ENCODE data around the gene SATL1. TPM values are rescaled to one million over a fixed set of nuclear protein-coding genes. Genes with fewer than 3 reads are reported as not detected.

SATL1 gene
- total and polyA plus RNA-seq, 9 of the 15 experiments (the other 6 are each of a cell fraction or from before 2014, with no cell fraction given): 0.03 to 0.07 (median 0.05) TPM; not detected in 3

Other genes starting within 250 kb of the SATL1 start
- gene APOOL, start 239.9 kb downstream of the SATL1 start, total RNA-seq (2014; rRNA removed): 4.2 and 4.6 TPM in 2 replicates
- gene APOOL, start 239.9 kb downstream of the SATL1 start, total RNA-seq (2014; rRNA removed; fragmentation: Illumina TruSeq; extraction: Trizol): 17.2 and 20.4 TPM in 2 replicates
- gene APOOL, start 239.9 kb downstream of the SATL1 start, total RNA-seq (2015; rRNA removed; fragmentation: Illumina TruSeq; extraction: Trizol): 13.1 and 13.6 TPM in 2 replicates
- 20.5 and 24.0 TPM in 2 replicates for gene APOOL, start 239.9 kb downstream of the SATL1 start, total RNA-seq (2021)
- 6.5 and 9.4 TPM in 2 replicates for gene APOOL, start 239.9 kb downstream of the SATL1 start, polyA plus RNA-seq (2011; rRNA removed)
- gene APOOL, start 239.9 kb downstream of the SATL1 start, polyA plus RNA-seq (2014; fragmentation: Illumina TruSeq; extraction: Trizol): 12.8 and 13.8 TPM in 2 replicates
- 10 to 100 TPM in 1 of 2 experiments, 1 to 10 TPM in 1; 7.4 to 10.2 TPM for gene APOOL, start 239.9 kb downstream of the SATL1 start, polyA plus RNA-seq (2014; fragmentation: Nextera tagmentation; extraction: Ambion mirVana)
- gene APOOL, start 239.9 kb downstream of the SATL1 start, polyA plus RNA-seq (2014; rRNA removed): 6.8 and 10.4 TPM in 2 replicates
- 2.6 and 2.9 TPM in 2 replicates for gene ZNF711, start 212 bp upstream of the SATL1 start, total RNA-seq (2014; rRNA removed)
- gene ZNF711, start 212 bp upstream of the SATL1 start, total RNA-seq (2014; rRNA removed; fragmentation: Illumina TruSeq; extraction: Trizol): 6.7 and 7.7 TPM in 2 replicates
- 4.9 and 5.2 TPM in 2 replicates for gene ZNF711, start 212 bp upstream of the SATL1 start, total RNA-seq (2015; rRNA removed; fragmentation: Illumina TruSeq; extraction: Trizol)
- gene ZNF711, start 212 bp upstream of the SATL1 start, total RNA-seq (2021): 4.0 and 4.2 TPM in 2 replicates
- 0.35 and 5.2 TPM in 2 replicates for gene ZNF711, start 212 bp upstream of the SATL1 start, polyA plus RNA-seq (2011; rRNA removed)
- 5.4 and 6.4 TPM in 2 replicates for gene ZNF711, start 212 bp upstream of the SATL1 start, polyA plus RNA-seq (2014; fragmentation: Illumina TruSeq; extraction: Trizol)
- 1 to 10 TPM; 1.9 to 3.0 TPM for gene ZNF711, start 212 bp upstream of the SATL1 start, polyA plus RNA-seq (2014; fragmentation: Nextera tagmentation; extraction: Ambion mirVana)
- gene ZNF711, start 212 bp upstream of the SATL1 start, polyA plus RNA-seq (2014; rRNA removed): 6.6 and 6.9 TPM in 2 replicates
- 0.05 TPM in 1 of 2 replicates, not detected in the other for gene POF1B, start 135.9 kb upstream of the SATL1 start, total RNA-seq (2014; rRNA removed)
- gene POF1B, start 135.9 kb upstream of the SATL1 start, total RNA-seq (2014; rRNA removed; fragmentation: Illumina TruSeq; extraction: Trizol): 0.10 and 0.11 TPM in 2 replicates
- 0.11 TPM in 2 replicates for gene POF1B, start 135.9 kb upstream of the SATL1 start, total RNA-seq (2015; rRNA removed; fragmentation: Illumina TruSeq; extraction: Trizol)
- 0.04 and 0.11 TPM in 2 replicates for gene POF1B, start 135.9 kb upstream of the SATL1 start, total RNA-seq (2021)
- 0.57 TPM in 1 of 2 replicates, not detected in the other for gene POF1B, start 135.9 kb upstream of the SATL1 start, polyA plus RNA-seq (2011; rRNA removed)
- gene POF1B, start 135.9 kb upstream of the SATL1 start, polyA plus RNA-seq (2014; fragmentation: Illumina TruSeq; extraction: Trizol): 0.07 and 0.21 TPM in 2 replicates
- under 1 TPM in 1 of 2 experiments, not detected in 1; 0.03 TPM for gene POF1B, start 135.9 kb upstream of the SATL1 start, polyA plus RNA-seq (2014; fragmentation: Nextera tagmentation; extraction: Ambion mirVana)
- 0.01 and 0.07 TPM in 2 replicates for gene POF1B, start 135.9 kb upstream of the SATL1 start, polyA plus RNA-seq (2014; rRNA removed)

Measured in K562 (cell line).